Upper lobe of left lung (tissue), 6 donors: ENCODE measurements around the gene PIH1D1. TPM values are rescaled to one million over a fixed set of nuclear protein-coding genes. Genes with fewer than 3 reads are reported as not detected.
A peak's percentile ranks its signal among the peaks of the same experiment; 100 is the strongest.
"Not testable (repeated sequence)": the region's sequence is repeated elsewhere in the genome, so short reads cannot be mapped to it uniquely, and the experiment has no call there.

Source experiments
- ATAC-seq, 2 donors: fragments of 200-7000 bp; cut with Tn5 transposase; one replicate each; pipeline ENCODE4 v1.9.1; 2022; ENCODE audit warnings: mild to moderate bottlenecking in 2 of 2, moderate library complexity in 2 of 2; ENCODE audit not compliant: low FRiP score in 2 of 2
- DNase-seq, 2 donors: peaks; one replicate each; pipeline ENCODE4 v3.0.0-alpha.2; 2019 to 2020
- H3K27ac ChIP-seq, 4 donors: fragments of 200-600 bp; sonication (generic); one replicate each; pipeline ENCODE4 v1.5.1; 2016 to 2019
- H3K27me3 ChIP-seq, 4 donors: fragments of 200-600 bp; sonication (generic); one replicate each; pipeline ENCODE4 v1.5.1; 2017 to 2019
- H3K36me3 ChIP-seq, 4 donors: fragments of 200-600 bp; sonication (generic); one replicate each; pipeline ENCODE4 v1.5.1; 2016 to 2019
- H3K4me1 ChIP-seq, 4 donors: fragments of 200-600 bp; sonication (generic); one replicate each; pipeline ENCODE4 v1.5.1; 2018 to 2019
- H3K4me3 ChIP-seq, 4 donors: fragments of 200-600 bp; sonication (generic); one replicate each; pipeline ENCODE4 v1.5.1; 2017 to 2019; ENCODE audit warnings: mild to moderate bottlenecking in 2 of 4, moderate library complexity in 1 of 4
- H3K9me3 ChIP-seq, 4 donors: fragments of 200-600 bp; sonication (generic); one replicate each; pipeline ENCODE4 v1.5.1; 2018 to 2019
- EP300 ChIP-seq, 4 donors: sonication (generic); formaldehyde crosslinking; IDR thresholded peaks; one replicate each; pipeline ENCODE4 v1.5.1; 2017; ENCODE audit warnings: antibody characterized with exemption in 4 of 4, control low read depth in 2 of 4
- POLR2A ChIP-seq, 4 donors: fragments of 450-650 bp; IDR thresholded peaks; one replicate each; pipeline ENCODE4 v1.5.1; 2016 to 2017; ENCODE audit warnings: antibody characterized with exemption in 4 of 4, mild to moderate bottlenecking in 2 of 4
- POLR2AphosphoS5 ChIP-seq, 2 donors: sonication (generic); formaldehyde crosslinking; IDR thresholded peaks; one replicate each; pipeline ENCODE4 v1.5.1; 2017; ENCODE audit warnings: antibody characterized with exemption in 2 of 2
- WGBS, 2 donors: methylation state at CpG; one replicate each; pipeline ENCODE4 v1.1.5; 2017 to 2018; 5-methylcytosine and 5-hydroxymethylcytosine counted together
- total RNA-seq, 6 donors: library from RNA; depleted of rRNA in 4 of 6; stranded (reverse); fragments of >200 nt in 4 of 6; gene quantifications; one replicate each; pipeline versions ENCODE4 v1.1.0 to v1.2.1, GENCODE V29; 2016 to 2021
- TF ChIP-seq, protein P1 (sequence below), 6 experiments: fragments of 450-650 bp in 4 of 6; fragments of 200-600 bp in 2 of 6; sonication (generic) in 2 of 6; IDR thresholded peaks; one replicate each; pipeline ENCODE4 v1.5.1; 2016 to 2019; ENCODE audit warnings: antibody characterized with exemption in 6 of 6
- donor health status: DM: no; HTN: no; CAD: no; lungs with moderate emphysema.
- donor health status: DM: no; HTN: yes; CAD: no; lungs with severe emphysema.

PIH1D1 gene
- total RNA-seq, 6 donors from 2014 or later = 59.5 to 120 (median 72.8) TPM

DNA sequence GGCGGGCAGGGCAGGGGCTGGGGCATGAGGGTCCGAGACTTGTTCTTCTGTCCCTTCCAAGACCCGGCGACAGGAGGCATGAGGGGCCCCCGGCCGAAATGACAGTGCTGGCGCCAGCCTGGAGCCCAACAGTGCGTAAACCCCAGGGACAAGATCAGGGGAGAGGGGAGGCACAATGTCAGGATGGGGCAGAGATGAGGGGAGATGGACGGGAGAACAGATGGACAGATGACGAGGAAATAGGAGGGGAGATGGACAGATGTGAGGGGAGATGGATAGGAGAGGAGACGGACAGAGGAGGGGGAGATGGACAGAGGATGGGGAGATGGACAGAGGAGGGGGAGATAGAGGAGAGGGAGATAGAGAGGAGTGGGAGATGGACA is 22.9 kb upstream of the PIH1D1 start:
- no peak for TF ChIP-seq POLR2AphosphoS5 (IDR thresholded peaks at IDR 0.05)
- TF ChIP-seq, protein P1, sequence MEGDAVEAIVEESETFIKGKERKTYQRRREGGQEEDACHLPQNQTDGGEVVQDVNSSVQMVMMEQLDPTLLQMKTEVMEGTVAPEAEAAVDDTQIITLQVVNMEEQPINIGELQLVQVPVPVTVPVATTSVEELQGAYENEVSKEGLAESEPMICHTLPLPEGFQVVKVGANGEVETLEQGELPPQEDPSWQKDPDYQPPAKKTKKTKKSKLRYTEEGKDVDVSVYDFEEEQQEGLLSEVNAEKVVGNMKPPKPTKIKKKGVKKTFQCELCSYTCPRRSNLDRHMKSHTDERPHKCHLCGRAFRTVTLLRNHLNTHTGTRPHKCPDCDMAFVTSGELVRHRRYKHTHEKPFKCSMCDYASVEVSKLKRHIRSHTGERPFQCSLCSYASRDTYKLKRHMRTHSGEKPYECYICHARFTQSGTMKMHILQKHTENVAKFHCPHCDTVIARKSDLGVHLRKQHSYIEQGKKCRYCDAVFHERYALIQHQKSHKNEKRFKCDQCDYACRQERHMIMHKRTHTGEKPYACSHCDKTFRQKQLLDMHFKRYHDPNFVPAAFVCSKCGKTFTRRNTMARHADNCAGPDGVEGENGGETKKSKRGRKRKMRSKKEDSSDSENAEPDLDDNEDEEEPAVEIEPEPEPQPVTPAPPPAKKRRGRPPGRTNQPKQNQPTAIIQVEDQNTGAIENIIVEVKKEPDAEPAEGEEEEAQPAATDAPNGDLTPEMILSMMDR (IDR thresholded peaks at IDR 0.05) = no peak
- TF ChIP-seq EP300 (IDR thresholded peaks at IDR 0.05) = no peak
- TF ChIP-seq POLR2A (IDR thresholded peaks at IDR 0.05) = no peak
- Histone ChIP-seq H3K4me1 (peaks cover 9 to 28% (median 14%) of the 10 kb centered on the region in 4 donors), H3K9me3 (no peaks in the 10 kb centered on the region), H3K4me3 (peak overlapping the region; percentile 47 to 85 (median 64)), H3K27me3 (no peaks in the 10 kb centered on the region), H3K27ac (peak overlapping the region; percentile 73 to 92 (median 88)), H3K36me3 (peaks cover 0 to 7% (median 0%) of the 10 kb centered on the region in 4 donors)
- 4% methylated on average over 10 to 11 of the region's 11 CpGs for WGBS, 2 donors
- DNase-seq (no peak), ATAC-seq (no peak)

DNA sequence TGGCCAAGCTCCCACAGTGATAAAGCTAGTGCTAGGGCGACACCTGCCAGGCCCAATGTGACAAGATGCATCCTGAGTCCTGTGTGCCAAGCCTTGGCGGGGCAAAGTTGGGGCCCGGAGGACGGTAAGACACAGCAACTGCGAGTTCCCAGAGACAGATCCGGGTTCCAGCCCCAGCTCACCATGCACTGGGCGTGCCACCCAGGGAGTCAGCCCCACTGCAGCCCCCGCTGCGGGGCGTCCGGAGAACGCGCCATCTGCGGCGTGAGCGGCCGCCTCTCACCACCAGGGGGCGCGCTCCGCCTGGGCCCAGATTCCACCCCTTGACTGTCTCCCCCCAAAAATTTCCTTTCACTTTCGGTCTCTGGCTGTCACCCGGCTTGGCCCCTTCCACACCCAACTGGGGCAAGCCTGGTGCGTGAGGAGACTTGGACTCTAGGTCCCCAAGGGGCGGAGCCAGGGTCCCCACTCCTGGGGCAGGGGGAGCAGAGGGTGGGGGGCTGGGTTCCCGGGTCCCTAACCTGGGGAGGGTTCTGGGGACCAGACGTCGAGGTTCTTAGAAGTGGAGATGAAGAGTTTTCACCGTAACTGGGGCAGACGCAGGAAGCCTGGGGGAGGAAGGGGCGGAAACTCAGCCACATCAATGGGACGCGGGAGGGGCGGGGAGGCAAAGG is 22.4 kb upstream of the PIH1D1 start, which contains the start of gene FLT3LG:
Gene FLT3LG, plus strand, starts transcription at position 348 of the 674 bp plus-strand sequence. CDS start 425 bp downstream, outside the sequence.
- Histone ChIP-seq H3K27ac (peak within 1 kb of the TSS; percentile 73 to 92 (median 88)), H3K4me1 (peaks cover 9 to 34% (median 16%) of the 10 kb centered on the region in 4 donors), H3K4me3 (peak within 1 kb of the TSS; percentile 47 to 85 (median 64)), H3K36me3 (peaks cover 0 to 7% (median 0%) of the 10 kb centered on the region in 4 donors), H3K27me3 (no peaks in the 10 kb centered on the region), H3K9me3 (no peaks in the 10 kb centered on the region)
- TF ChIP-seq EP300 (IDR thresholded peaks at IDR 0.05) (no peak), POLR2A (IDR thresholded peaks at IDR 0.05) (peak in 1 of 4 donors; percentile 18), POLR2AphosphoS5 (IDR thresholded peaks at IDR 0.05) (peak; percentile 42 to 69)
- TF ChIP-seq, protein P1 (IDR thresholded peaks at IDR 0.05) = peak; percentile 98 to 99 (median 98)
- whole genome bisulfite sequencing, 2 donors = 0 to 8% methylated on average over 6 to 17 of the region's 33 CpGs
- ATAC-seq = peak; percentile 87 to 91
- peak; percentile 82 to 97 for DNase-seq

DNA sequence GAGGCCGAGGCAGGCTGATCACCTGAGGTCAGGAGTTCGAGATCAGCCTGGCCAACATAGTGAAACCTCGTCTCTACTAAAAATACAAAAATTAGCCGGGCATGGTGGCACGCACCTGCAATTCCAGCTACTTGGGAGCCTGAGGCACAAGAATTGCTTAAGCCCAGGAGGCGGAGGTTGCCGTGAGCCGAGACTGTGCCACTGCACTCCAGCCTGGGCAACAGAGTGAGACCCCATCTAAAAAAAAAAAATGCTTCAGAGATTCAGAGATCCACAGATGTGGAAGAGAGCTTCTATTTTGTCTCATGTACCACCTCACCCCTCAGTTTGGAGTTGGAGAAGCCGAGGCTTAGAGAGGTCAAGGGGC is 21.9 kb upstream of the PIH1D1 start:
- not testable (repeated sequence) for ATAC-seq, H3K9me3 ChIP-seq, H3K27me3 ChIP-seq, H3K36me3 ChIP-seq, DNase-seq
- Histone ChIP-seq H3K4me3 (peak overlapping the region in 3 of 4 donors; percentile 47 to 85 (median 66)), H3K4me1 (peaks cover 9 to 35% (median 21%) of the 10 kb centered on the region in 4 donors), H3K27ac (peak overlapping the region; percentile 73 to 92 (median 88))
- 52 to 71% methylated on average over 4 to 9 of the region's 9 CpGs for WGBS, 2 donors

DNA sequence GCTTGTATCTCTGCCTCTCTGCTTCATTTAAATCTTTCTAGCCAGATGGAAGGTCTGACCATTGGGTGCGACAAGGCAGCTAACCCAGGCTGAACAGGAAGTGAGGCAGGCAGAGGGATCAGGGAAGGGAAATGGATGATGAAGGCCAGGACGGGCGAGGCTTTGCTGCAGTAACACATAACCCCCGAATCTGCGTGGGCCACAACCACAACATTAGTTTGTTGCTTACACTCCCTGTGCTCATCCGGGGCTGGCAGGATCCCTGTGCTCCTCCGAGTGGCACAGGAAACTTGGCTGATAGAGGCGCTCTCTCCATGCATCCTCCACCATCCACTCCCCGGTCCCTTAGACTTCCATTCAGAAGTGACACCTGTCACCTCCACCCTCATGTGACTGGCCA is 21.3 kb upstream of the PIH1D1 start:
- 58 to 60% methylated on average over 9 of the region's 9 CpGs for WGBS, 2 donors
- H3K36me3 ChIP-seq = peaks cover 0 to 7% (median 0%) of the 10 kb centered on the region in 4 donors
- ATAC-seq = no peak
- H3K4me3 ChIP-seq = no peak overlapping the region
- no peaks in the 10 kb centered on the region for H3K27me3 ChIP-seq
- H3K4me1 ChIP-seq = peaks cover 9 to 38% (median 22%) of the 10 kb centered on the region in 4 donors
- no peaks in the 10 kb centered on the region for H3K9me3 ChIP-seq
- DNase-seq = no peak
- TF ChIP-seq POLR2A (IDR thresholded peaks at IDR 0.05) = no peak
- no peak for TF ChIP-seq POLR2AphosphoS5 (IDR thresholded peaks at IDR 0.05)
- no peak for TF ChIP-seq EP300 (IDR thresholded peaks at IDR 0.05)
- TF ChIP-seq, protein P1 (IDR thresholded peaks at IDR 0.05) = no peak
- peak overlapping the region in 3 of 4 donors; percentile 87 to 92 (median 90) for H3K27ac ChIP-seq

DNA sequence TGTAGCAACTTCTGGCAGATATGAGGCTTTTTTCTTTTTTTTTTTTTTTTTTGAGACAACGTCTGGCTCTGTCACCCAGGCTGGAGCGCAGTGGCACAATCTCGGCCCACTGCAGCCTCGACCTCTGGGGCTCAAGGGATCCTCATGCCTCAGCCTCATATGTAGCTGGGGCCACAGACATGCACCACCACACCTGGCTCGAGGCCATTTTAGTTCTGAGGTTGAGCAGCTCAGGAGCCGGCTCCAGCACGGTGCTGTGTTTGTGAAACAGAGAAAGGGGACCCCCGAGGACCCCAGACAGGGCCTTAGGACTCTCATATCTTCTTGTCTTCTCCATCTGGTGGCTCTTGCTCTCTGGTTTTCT is 19.0 kb upstream of the PIH1D1 start:
- Histone ChIP-seq H3K27me3 (no peaks in the 10 kb centered on the region), H3K4me1 (peaks cover 9 to 38% (median 22%) of the 10 kb centered on the region in 4 donors), H3K4me3 (no peak overlapping the region), H3K27ac (no peak overlapping the region), H3K36me3 (peaks cover 0 to 18% (median 7%) of the 10 kb centered on the region in 4 donors), H3K9me3 (no peaks in the 10 kb centered on the region)
- TF ChIP-seq POLR2AphosphoS5 (IDR thresholded peaks at IDR 0.05) (no peak), POLR2A (IDR thresholded peaks at IDR 0.05) (no peak), EP300 (IDR thresholded peaks at IDR 0.05) (no peak)
- TF ChIP-seq, protein P1 (IDR thresholded peaks at IDR 0.05) = no peak
- ATAC-seq (no peak), DNase-seq (no peak)
- WGBS, 2 donors = 65 to 82% methylated on average over 8 of the region's 8 CpGs
